Body of pancreas (tissue), 4 donors: ENCODE data around the gene CSTB. TPM values are rescaled to one million over a fixed set of nuclear protein-coding genes. Genes with fewer than 3 reads are reported as not detected.

Experiments used
- ATAC-seq: fragments of 150-250 bp; one replicate; pipeline ENCODE4 v1.9.1; 2016
- DNase-seq, 4 donors: peaks; one replicate each; pipeline ENCODE4 v3.0.0-alpha.2; 2019
- H3K27ac ChIP-seq, 4 donors: fragments of 200-600 bp; sonication (generic); 1 replicate in 3 of 4; 2 replicates in 1 of 4; pipeline versions ENCODE4 v1.5.1 to v1.6.1; 2016 to 2019; ENCODE audit warnings: mild to moderate bottlenecking in 1 of 4, mixed read lengths in 1 of 4, moderate library complexity in 1 of 4
- H3K27me3 ChIP-seq, 2 donors: fragments of 200-600 bp; sonication (generic); one replicate each; pipeline ENCODE4 v1.6.0; 2016; ENCODE audit warnings: mild to moderate bottlenecking in 1 of 2
- H3K36me3 ChIP-seq, 2 donors: fragments of 200-600 bp; sonication (generic); replicated peaks in 1 of 2; 2 replicates each; pipeline ENCODE4 v1.5.1; 2016; ENCODE audit warnings: low read depth in 2 of 2; ENCODE audit not compliant: insufficient read depth in 1 of 2
- H3K4me1 ChIP-seq: fragments of 200-600 bp; sonication (generic); one replicate; pipeline ENCODE4 v1.6.0; 2016
- H3K4me3 ChIP-seq, 2 donors: fragments of 200-600 bp; sonication (generic); 1 replicate in 1 of 2; 2 replicates in 1 of 2; pipeline ENCODE4 v1.5.1; 2016 to 2019
- H3K9me3 ChIP-seq, 3 donors: fragments of 200-600 bp; sonication (generic); 1 replicate in 2 of 3; 2 replicates in 1 of 3; pipeline ENCODE4 v1.5.1; 2016
- POLR2A ChIP-seq, 3 donors: fragments of 450-650 bp; IDR thresholded peaks; one replicate each; pipeline ENCODE4 v1.6.1; 2016; ENCODE audit warnings: antibody characterized with exemption in 3 of 3, mild to moderate bottlenecking in 2 of 3
- WGBS, 2 donors: methylation state at CpG; one replicate each; pipeline ENCODE4 v1.1.5; 2017; 5-methylcytosine and 5-hydroxymethylcytosine counted together
- intact Hi-C: fragments of 100-400 bp; cut with DNase I; formaldehyde crosslinking; loops from one replicate; pipeline ENCODE4 v1.15.1; 2023
- total RNA-seq, 2 donors: library from RNA; depleted of rRNA; stranded (reverse); fragments of >200 nt; gene quantifications; one replicate each; pipeline ENCODE4 v1.1.0, GENCODE V29; 2016
- TF ChIP-seq, protein P1 (sequence below), 7 experiments: fragments of 450-650 bp in 4 of 7; fragments of 200-600 bp in 3 of 7; sonication (generic) in 3 of 7; IDR thresholded peaks; one replicate each; pipeline ENCODE4 v1.5.1; 2016 to 2019; ENCODE audit warnings: antibody characterized with exemption in 7 of 7

Gene CSTB
- total RNA-seq, 2 donors from 2014 or later: 8.6 to 11.9 TPM

DNA sequence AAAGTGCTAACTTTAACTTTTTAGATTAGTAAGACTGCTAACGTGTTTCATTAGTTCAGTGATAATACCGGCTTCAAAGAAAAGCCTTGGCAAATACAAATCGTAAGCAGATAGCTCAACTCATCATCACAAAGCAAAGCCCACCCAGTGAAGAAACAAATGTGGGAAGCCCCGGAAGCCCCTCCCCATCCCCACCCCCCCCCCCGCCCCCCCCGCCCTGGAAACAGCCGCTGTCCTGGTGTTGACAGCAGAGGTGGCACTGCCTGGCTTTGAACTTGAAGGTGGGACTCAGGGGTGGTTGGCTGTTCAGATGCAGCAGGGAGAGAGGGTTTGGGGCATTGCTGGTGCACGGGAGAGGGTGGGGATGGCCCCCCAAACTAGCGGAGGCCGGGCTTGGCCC, 43.0 kb downstream of the CSTB start:
- no peak for TF ChIP-seq POLR2A (IDR thresholded peaks at IDR 0.05)
- TF ChIP-seq, protein P1, sequence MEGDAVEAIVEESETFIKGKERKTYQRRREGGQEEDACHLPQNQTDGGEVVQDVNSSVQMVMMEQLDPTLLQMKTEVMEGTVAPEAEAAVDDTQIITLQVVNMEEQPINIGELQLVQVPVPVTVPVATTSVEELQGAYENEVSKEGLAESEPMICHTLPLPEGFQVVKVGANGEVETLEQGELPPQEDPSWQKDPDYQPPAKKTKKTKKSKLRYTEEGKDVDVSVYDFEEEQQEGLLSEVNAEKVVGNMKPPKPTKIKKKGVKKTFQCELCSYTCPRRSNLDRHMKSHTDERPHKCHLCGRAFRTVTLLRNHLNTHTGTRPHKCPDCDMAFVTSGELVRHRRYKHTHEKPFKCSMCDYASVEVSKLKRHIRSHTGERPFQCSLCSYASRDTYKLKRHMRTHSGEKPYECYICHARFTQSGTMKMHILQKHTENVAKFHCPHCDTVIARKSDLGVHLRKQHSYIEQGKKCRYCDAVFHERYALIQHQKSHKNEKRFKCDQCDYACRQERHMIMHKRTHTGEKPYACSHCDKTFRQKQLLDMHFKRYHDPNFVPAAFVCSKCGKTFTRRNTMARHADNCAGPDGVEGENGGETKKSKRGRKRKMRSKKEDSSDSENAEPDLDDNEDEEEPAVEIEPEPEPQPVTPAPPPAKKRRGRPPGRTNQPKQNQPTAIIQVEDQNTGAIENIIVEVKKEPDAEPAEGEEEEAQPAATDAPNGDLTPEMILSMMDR (IDR thresholded peaks at IDR 0.05): no peak
- ATAC-seq (no peak), DNase-seq (no peak)
- Histone ChIP-seq H3K4me1 (peaks cover 50% of the 10 kb centered on the region), H3K27me3 (no peaks in the 10 kb centered on the region), H3K4me3 (no peak overlapping the region), H3K9me3 (no peaks in the 10 kb centered on the region), H3K27ac (peak overlapping the region in 2 of 4 donors; percentile 55 to 69), H3K36me3 (no peaks in the 10 kb centered on the region)
- intact Hi-C loops: no loop called here
- 60 to 71% methylated on average over 5 to 10 of the region's 10 CpGs for WGBS, 2 donors

DNA sequence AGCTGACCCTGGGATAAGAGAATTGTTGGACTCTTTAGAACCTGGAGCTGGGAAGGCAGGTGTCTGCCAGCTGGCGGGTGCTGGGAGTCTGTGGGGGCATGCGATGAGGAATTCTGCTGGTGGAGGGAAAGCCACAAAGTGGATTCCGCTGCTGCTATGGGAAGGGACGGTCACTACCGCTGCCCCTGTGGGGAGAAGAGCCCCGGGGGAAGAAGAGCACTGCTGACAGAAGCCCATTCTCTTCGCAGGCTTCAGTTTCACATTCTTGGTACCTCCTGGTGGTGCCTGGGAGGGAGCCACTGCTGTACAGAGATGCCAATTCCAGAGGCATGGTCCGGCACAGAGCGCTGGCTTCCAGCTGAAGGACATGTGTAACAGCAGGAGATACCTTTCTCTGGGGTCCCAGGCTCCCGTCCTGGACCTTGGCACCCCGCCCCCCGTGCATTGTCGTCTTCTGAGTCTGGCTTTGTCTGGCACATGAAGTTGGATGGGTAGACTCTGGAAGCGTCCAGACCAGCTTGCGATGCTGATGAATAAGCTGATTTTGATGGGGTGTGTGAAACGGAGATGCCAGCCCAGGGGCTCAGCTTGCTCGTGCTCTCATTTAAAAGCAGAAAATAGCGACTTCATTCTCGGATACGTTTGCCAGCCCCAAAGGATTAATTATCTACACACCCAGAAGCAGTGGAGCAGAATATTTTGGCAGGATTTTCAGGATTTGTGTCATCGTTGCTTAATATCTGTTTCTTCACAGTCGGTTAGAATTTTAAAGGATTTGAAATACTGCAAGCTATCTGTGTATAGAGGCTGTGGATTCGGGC, 44.0 kb downstream of the CSTB start:
- ATAC-seq (no peak), DNase-seq (no peak)
- Histone ChIP-seq H3K4me3 (no peak overlapping the region), H3K4me1 (peaks cover 59% of the 10 kb centered on the region), H3K9me3 (no peaks in the 10 kb centered on the region), H3K36me3 (no peaks in the 10 kb centered on the region), H3K27ac (peak overlapping the region in 3 of 4 donors; percentile 31 to 55 (median 53)), H3K27me3 (no peaks in the 10 kb centered on the region)
- WGBS, 2 donors: 68 to 76% methylated on average over 22 to 23 of the region's 23 CpGs
- intact Hi-C loops: no loop called here
- no peak for TF ChIP-seq POLR2A (IDR thresholded peaks at IDR 0.05)

DNA sequence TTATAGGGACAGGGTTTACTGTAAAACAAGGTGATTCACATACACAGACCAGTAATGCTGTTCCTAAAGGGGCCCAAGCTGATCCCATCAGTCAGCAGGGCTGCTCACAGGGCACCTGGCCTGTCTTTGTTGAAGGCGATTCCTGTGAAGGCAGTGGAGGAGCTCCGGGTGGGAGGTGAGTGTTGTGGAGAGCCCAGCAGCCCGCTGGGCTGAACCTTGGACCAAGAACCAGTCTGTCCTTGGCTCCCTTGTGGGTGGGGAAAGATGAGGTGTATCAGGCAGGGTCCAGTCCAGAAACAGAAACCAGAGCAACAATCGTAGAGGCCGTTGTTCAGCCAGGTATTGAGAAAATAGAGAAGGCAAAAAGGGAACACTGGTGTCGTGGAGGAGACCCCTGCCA, 44.6 kb downstream of the CSTB start:
- Histone ChIP-seq H3K27ac (peak overlapping the region in 3 of 4 donors; percentile 31 to 55 (median 53)), H3K27me3 (no peaks in the 10 kb centered on the region), H3K4me3 (no peak overlapping the region), H3K9me3 (no peaks in the 10 kb centered on the region), H3K4me1 (peaks cover 66% of the 10 kb centered on the region), H3K36me3 (no peaks in the 10 kb centered on the region)
- TF ChIP-seq POLR2A (IDR thresholded peaks at IDR 0.05): no peak
- TF ChIP-seq, protein P1 (IDR thresholded peaks at IDR 0.05): no peak
- DNase-seq (peak in 2 of 4 donors; percentile 48 to 55), ATAC-seq (no peak)
- intact Hi-C loops: no loop called here
- 39 to 73% methylated on average over 3 to 6 of the region's 6 CpGs for WGBS, 2 donors

DNA sequence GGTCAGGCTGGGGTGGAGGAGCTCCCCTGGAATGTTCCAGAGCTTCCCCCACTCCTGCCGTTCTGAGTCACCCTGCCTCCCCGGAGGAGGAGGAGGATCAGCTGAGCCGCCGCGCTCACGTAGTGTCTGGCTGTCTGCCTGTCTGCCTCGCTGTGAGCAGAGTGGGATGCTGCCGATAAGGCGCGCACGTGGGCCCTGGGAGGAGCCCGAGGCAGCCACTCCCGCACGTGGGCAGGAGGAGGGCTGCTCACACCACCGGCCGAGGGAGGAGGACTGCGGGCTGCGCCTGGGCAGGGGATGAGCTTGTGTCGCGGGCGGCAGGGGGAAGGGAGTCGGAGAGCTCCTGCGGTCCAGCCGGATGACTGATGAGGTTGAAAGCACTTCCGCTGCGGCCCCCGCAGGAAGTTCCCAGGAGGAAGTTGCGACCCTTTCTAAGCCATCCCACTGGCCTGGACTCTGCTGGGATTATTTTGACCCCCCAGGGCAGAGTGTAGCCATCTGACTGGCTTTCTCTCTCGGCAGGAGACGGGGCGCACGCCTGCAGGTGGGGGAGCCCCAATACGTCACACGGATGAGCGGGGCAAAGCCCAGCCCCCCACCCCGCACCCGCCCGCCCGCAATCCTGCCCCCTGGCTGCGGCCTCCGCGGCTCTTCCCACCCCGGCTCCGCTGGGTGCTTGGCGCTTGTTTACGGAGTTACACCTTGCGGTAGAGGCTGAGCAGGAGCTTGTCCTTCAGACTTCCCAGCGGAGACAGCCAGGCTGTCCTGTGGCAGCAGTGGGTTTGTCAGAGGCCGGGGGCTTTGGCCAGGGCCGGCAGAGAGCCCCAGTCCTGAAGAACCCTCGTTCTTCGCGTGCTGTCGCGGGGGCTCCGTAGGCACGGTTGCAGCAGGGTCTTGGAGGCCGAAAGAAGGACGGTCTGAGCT, 47.4 kb downstream of the CSTB start:
- TF ChIP-seq POLR2A (IDR thresholded peaks at IDR 0.05): peak in 2 of 3 donors; percentile 55 to 63
- TF ChIP-seq, protein P1 (IDR thresholded peaks at IDR 0.05): peak in 1 of 7 experiments; percentile 20
- Histone ChIP-seq H3K27me3 (no peaks in the 10 kb centered on the region), H3K27ac (peak overlapping the region; percentile 48 to 85 (median 82)), H3K9me3 (no peaks in the 10 kb centered on the region), H3K4me3 (no peak overlapping the region), H3K4me1 (peaks cover 81% of the 10 kb centered on the region), H3K36me3 (no peaks in the 10 kb centered on the region)
- 30 to 47% methylated on average over 24 to 55 of the region's 59 CpGs for WGBS, 2 donors
- intact Hi-C loops: no loop called here
- ATAC-seq (peak; percentile 66), DNase-seq (peak; percentile 79 to 90 (median 86))

DNA sequence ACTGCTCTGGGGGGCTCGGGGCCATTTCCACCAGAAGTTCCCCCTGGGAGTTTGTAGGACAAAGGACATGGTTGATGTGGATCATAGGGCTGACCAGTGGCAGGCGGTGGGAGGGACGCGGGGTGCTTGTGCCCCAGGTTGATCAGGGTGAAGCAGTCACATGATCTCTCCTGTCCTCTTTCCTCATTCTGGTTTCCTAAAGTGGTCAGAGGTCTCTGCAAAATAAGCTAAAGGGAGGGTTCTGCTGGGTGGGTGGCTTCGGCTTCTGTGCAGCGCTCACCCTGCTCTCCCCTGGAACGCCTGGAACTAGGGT, 48.0 kb downstream of the CSTB start:
- WGBS, 2 donors: 44 to 70% methylated on average over 5 to 7 of the region's 7 CpGs
- peak; percentile 6 for ATAC-seq
- peaks cover 82% of the 10 kb centered on the region for H3K4me1 ChIP-seq

More for the DNA sequence above, 48.0 kb downstream of the CSTB start:
- H3K27ac ChIP-seq: peak overlapping the region; percentile 44 to 85 (median 82)
- intact Hi-C loops: no loop called here
- no peaks in the 10 kb centered on the region for H3K36me3 ChIP-seq
- no peak for TF ChIP-seq POLR2A (IDR thresholded peaks at IDR 0.05)
- TF ChIP-seq, protein P1 (IDR thresholded peaks at IDR 0.05): no peak
- no peak overlapping the region for H3K4me3 ChIP-seq
- no peaks in the 10 kb centered on the region for H3K9me3 ChIP-seq
- H3K27me3 ChIP-seq: no peaks in the 10 kb centered on the region
- no peak for DNase-seq
